HG02870 (cell line): ENCODE measurements around the gene RPL41.
A peak's percentile ranks its signal among the peaks of the same experiment; 100 is the strongest.

Experiments used
- ATAC-seq: cut with Tn5 transposase; IDR thresholded peaks from one replicate; pipeline ENCODE4 v1.9.1; 2021; ENCODE audit warnings: mild to moderate bottlenecking, moderate library complexity; ENCODE audit not compliant: unreplicated experiment

RPL41 gene

GRCh38 chr12:56127485-56127887 is 11.1 kb downstream of the RPL41 start:
- no peak for ATAC-seq

DNA sequence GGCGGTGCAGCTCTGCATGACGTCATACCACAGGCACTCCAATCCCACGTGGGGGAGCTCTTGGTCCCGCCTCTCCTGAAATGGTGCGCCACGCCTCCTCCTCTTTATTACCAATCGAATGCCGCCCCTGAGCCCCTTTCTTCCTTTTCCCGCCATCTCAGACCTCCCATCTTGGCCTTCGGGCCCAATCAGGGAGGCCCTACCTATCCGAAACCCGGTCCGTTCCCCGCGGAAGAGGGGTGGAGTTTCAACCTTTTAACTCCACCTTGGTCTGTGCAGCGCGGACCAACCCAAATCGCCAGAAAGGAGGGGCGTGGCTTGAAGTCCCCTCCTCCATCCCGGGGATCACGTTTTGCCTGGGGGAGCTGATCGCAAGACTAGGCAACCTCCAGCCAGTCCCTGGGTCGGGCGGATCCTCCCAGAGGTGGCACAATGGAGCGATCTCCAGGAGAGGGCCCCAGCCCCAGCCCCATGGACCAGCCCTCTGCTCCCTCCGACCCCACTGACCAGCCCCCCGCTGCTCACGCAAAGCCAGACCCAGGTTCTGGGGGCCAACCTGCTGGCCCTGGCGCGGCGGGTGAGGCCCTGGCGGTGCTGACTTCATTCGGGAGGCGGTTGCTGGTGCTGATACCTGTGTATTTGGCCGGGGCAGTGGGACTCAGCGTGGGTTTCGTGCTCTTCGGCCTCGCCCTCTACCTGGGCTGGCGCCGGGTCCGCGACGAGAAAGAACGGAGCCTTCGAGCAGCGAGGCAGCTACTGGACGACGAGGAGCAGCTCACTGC is 11.6 kb downstream of the RPL41 start, which contains the start of gene ESYT1:
ESYT1 (plus strand) TSS at position 380 of the 782 bp plus-strand sequence; CDS start at position 433, 53 bp downstream.
- ATAC-seq: peak; percentile 88

DNA sequence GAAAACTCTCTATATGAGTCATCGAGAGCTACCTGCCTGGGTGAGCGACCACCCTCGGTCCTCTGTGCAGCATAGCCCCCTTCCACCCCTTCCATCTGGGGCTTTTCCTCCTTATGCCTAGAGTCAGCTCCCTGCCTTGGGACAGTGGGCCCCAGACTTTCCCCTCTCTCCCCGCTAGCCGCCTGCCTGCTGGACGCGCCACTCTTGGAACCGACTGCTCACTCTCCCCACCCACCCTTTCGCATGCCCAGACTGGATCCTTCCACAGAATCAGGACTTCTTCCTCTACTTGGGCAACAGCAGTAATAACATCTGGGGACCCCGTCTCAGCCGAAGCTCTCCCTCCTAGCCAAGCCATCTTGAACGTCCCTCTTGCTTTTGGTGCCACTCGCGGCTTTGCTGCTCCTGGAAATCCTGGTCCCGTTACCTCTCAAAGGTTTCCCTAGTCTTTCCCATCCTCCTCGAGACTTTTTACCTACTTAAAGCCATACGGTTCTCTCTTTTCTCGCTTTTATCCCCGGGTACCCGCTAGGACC is 12.3 kb downstream of the RPL41 start:
- no peak for ATAC-seq

DNA sequence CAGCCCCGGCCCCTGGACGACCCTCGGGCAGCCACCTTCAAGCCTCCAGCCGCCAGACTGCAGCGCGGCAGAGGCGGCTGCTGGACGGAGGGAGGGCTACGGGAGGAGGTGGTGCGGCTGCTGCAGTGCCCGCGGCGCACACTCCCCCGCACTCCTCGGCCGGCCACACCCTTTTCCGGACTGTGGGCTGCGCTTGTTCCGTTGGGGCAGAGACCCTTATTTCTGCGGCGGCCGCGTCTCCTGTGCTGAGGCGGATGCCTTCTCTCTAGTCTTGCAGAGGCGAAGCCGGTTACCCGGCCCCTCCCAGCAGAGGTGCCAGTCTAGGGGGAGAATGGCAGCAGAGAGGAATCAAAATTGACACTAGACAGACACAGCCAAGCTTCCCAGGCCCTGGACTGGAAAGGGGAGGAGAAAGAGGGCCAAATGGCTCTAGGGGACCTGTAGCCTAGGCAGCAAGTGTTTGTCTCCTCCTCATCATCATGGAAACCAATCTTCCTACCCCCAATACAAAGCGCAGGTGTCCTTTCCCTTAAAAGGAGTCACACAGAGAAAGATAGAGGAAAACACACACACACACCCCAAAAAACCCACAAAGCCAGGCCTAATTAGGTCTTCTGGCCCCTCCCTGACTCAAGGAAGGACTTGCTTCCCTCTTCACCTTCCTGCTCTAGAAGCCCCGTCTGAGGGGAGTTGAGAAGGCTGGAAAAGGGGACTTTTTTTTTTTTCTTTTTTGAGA is 12.9 kb downstream of the RPL41 start:
- no peak for ATAC-seq

DNA sequence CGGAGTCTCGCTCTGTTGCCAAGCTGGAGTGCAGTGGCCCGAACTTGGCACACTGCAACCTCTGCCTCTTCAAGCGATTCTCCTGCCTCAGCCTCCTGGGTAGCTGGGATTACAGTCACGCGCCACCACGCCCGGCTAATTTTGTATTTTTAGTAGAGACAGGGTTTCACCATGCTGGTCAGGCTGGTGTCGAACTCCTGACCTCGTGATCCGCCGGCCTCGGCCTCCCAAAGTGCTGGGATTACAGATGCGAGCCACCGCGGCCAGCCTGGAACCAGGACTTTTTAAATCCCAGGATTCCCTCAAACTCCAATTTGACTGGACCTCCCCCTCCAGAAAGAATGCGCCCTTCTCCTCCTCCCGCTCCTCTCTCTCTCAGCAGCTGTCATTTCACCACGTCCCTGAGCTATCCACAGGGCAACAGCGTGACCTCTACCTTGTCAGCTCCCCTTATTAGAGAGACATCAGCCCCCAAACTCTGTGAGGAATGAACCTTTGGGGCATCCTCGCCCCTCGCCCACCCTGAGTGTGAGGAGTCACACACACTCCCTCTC is 13.6 kb downstream of the RPL41 start:
- no peak for ATAC-seq

- no peak for ATAC-seq
Measured at GRCh38 chr12:56130876-56131275, 14.4 kb downstream of the RPL41 start.

GRCh38 chr12:56134897-56135296 is 18.5 kb downstream of the RPL41 start:
- ATAC-seq: no peak

DNA sequence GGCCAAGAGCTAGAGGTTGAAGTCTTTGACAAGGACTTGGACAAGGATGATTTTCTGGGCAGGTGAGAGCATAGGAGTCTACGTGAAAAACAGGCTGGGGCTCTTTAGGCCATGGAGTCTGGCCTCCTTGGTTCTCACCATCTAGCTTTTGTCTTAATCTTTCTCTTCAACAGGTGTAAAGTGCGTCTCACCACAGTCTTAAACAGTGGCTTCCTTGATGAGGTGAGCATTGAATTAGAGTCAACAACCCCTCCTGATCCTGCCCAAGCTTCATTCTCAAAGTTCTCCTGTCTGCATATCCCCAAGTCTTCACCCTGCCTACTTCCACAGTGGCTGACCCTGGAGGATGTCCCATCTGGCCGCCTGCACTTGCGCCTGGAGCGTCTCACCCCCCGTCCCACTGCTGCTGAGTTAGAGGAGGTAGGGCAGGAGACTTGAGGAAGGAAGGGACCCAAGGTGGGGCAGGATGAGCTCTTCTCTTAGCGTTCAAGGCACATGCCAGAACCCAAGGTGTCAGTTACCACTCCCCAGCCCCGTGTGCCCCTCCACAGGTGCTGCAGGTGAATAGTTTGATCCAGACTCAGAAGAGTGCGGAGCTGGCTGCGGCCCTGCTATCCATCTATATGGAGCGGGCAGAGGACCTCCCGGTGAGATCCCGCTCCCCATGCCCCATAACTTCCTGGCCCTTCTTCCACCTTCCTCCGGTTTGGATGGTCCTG is 21.6 kb downstream of the RPL41 start:
- ATAC-seq: no peak

- ATAC-seq: no peak
Measured at GRCh38 chr12:56141946-56142784, 25.7 kb downstream of the RPL41 start.

DNA sequence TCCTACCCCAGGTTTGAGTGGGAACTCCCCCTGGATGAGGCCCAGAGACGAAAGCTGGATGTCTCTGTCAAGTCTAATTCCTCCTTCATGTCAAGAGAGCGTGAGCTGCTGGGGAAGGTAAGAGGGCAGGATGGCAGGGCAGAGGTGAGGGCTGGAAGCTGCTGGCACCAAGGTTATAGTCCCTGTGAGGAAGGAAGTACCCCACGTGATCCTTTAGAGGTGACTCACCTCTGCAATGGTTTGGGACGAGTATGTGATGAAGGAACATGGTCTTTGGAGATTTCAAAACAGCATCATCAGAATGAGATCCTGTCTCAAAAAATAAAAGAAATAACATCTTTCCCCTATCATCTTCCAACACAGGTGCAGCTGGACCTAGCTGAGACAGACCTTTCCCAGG is 26.8 kb downstream of the RPL41 start:
- ATAC-seq: no peak

GRCh38 chr12:56143870-56144269 is 27.4 kb downstream of the RPL41 start:
- ATAC-seq: no peak

DNA sequence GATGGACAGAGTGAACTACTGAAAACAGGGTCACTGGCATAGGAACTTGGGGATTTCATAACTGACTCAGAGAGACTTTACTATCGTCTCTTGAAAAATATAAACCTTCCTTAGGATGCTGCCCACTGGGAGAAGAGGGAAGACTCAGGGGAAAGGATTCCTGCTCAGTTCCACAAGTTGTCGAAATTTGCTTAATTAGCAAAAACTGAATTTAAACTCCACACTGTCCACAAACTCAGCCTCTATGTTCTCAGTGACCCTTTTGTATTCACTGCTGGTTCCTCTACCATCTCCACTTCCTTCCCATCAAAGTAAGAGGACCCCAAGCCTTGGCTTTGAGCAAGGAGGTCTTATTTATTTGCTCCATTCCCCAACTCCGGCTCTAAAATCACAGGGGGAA is 28.8 kb downstream of the RPL41 start:
- ATAC-seq: no peak

- no peak for ATAC-seq
Measured at GRCh38 chr12:56146492-56147460, 30.3 kb downstream of the RPL41 start.

DNA sequence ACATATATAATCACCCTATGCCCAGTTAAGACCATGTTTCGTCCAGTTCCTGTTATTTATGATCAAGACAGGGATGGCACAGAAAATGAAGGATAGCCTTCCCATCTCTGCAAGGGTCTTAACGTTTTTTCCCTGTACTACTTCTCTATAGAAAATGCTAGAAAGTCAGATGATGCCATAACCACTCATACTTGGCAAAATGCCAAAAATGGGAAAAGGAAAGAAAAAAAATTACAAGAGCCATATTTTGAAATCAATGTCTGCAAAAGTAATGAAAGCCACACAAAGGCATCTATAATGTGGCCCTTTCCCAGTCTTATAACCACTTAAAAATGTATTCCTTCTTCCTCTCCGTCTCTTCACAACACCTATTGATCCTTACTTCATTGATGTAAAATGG is 34.1 kb downstream of the RPL41 start:
- ATAC-seq: no peak

DNA sequence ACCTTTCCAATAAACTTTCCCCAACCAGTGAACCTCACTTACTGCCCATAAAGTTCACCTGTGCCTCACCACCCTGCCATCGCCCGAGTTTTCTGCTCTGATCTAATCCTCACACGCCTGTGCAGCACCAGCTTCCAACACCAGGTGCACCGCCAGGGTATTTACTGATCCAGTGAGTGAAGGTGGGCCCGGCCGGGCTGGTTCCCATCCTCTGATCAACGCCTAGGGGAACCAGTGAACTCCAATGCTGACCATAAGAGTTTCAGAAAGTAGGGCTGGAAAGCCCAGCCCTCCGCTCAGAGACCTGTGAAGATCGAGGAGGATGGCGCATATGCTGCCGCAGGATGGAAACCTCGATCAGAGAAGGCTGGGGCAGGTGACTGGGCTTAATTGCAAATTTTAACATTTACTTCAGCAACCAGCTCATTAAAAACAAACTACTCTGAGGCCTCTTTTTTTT is 35.3 kb downstream of the RPL41 start:
- ATAC-seq: peak; percentile 47

DNA sequence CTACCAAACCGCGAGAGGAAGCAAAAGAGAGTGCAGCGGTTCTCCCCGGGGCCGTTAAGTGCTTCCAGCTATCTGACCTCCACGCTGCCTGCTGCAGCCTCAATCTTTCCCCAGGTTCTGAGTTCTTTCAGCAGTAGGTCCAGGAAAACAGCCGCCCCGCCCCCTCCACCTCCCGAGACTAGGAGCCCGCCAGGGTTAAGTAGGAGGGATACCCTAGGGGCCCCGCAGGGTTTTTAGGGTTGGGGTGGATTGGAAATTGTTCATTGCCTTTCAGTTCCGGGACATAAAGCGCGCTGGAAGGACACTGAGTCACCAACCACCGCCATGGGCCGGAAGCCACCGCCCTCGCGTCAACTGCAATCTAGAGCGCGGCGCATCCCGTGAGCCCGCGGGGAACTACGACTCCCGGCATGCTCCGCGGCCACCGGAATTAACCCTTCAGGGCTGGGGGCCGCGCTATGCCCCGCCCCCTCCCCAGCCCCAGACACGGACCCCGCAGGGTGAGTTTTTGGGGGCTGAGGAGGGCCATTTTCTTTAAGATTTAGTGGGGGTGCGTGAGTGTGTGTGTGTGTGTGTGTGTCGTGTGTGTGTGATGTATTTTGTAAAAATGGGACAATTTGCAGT is 35.8 kb downstream of the RPL41 start, which contains the start of gene MYL6B:
MYL6B (plus strand) TSS at position 456 of the 624 bp plus-strand sequence. CDS start 1,332 bp downstream, outside the sequence.
- peak; percentile 89 for ATAC-seq

DNA sequence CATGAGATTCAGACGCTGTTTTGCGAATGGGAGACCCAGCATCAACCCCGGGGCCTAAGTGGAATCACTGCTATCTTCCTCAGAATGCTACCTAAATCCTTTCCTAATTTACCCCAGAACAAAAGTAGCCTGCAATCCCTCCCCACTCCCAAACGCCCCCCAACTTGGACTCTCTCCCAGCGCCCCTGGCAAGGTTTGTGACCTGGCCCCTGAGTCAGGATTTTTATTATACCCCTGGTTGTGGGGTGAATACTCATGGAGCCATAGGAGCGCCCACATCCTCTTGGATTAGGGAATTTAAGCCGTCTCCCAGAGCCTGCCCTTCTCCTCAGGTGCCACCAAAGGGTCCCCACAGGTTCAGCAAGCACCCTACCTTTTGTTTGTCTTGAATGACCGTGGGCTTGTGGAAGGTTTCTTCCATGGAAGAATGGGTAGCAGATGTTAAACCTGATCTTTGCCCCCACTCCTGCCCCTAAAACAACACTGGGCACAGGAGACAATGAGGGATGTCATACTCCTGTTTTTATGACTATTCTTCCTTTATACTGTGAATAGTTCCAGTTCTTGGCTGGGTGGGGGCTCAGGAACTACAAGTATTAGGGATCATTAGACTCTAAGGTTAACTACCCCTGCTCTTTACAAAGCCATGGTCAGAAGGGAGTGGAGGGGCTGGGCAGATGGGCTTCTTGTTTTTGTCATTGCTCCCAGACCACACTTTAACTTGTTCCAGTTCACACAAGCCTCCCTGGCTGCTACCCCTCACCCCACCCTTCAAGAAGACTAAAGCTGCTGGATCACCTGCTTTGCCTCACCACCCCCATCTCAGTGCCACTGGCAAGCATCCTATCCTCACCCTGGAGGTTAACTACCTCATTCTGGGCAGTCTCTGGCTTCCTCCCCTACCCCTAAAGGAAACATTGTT is 36.6 kb downstream of the RPL41 start:
- ATAC-seq: no peak
